ENCODE measurements around the gene NUMB.

DNA sequence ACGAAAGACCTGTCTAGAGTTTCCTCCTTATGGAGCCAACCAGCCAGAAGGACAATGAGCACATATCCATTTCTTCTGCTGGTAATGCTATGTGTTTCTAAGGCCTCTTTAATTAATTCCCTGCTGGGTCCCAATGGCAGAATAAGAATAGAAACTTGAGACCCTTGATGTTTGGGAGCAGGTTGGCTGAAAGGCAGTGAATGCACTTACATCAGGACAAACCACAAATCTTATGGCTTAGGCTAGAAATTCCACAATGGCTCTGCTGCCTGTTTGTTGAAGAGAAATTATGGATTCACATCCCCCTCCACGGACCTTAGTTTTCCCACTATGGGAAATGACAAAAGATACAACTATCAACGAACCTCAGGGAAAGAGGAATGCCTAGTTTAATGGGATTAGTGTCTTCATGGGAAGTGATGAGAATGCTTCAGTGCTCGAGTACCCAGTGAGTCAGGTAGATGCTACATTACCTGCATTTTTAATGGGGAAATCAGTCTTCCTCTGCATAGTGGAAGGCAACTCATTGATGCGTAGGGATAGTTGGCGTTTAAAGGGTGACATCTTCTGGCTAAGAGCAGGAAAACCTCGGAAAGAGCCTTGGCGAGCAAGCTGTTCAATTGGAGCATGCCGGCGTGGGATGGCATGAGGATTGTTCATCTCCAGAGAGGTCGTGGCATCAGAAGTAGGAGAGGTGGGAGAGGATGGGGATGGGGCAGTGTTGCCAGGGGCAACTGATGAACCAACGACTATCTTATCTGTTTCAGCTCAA lies 174.6 kb downstream of the NUMB start:
- TF ChIP-seq, protein P1, sequence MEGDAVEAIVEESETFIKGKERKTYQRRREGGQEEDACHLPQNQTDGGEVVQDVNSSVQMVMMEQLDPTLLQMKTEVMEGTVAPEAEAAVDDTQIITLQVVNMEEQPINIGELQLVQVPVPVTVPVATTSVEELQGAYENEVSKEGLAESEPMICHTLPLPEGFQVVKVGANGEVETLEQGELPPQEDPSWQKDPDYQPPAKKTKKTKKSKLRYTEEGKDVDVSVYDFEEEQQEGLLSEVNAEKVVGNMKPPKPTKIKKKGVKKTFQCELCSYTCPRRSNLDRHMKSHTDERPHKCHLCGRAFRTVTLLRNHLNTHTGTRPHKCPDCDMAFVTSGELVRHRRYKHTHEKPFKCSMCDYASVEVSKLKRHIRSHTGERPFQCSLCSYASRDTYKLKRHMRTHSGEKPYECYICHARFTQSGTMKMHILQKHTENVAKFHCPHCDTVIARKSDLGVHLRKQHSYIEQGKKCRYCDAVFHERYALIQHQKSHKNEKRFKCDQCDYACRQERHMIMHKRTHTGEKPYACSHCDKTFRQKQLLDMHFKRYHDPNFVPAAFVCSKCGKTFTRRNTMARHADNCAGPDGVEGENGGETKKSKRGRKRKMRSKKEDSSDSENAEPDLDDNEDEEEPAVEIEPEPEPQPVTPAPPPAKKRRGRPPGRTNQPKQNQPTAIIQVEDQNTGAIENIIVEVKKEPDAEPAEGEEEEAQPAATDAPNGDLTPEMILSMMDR (IDR thresholded peaks at IDR 0.05), result no peak
- no peak for TF ChIP-seq POLR2A (IDR thresholded peaks at IDR 0.05)
